ENCODE results near the gene ACRBP.

ACRBP gene

GRCh38 chr12:6650832-6651231 is 3.6 kb upstream of the ACRBP start:
- no peak for DNase-seq (ENCODE audit: extremely low read depth in 1 of 2, low read depth in 1 of 2)

GRCh38 chr12:6646276-6647082 is 753 bp downstream of the ACRBP start:
- DNase-seq (ENCODE audit: extremely low read depth in 1 of 2, low read depth in 1 of 2): no peak

- DNase-seq (ENCODE audit: extremely low read depth in 1 of 2, low read depth in 1 of 2): no peak
Observed at GRCh38 chr12:6644903-6645302, 2.3 kb downstream of the ACRBP start.

GRCh38 chr12:6644257-6644596 is 3.0 kb downstream of the ACRBP start:
- DNase-seq (ENCODE audit: extremely low read depth in 1 of 2, low read depth in 1 of 2): no peak

- DNase-seq (ENCODE audit: extremely low read depth in 1 of 2, low read depth in 1 of 2): no peak
Observed at GRCh38 chr12:6643569-6644256, 3.5 kb downstream of the ACRBP start.

GRCh38 chr12:6641131-6641530 is 6.1 kb downstream of the ACRBP start:
- no peak for DNase-seq (ENCODE audit: extremely low read depth in 1 of 2, low read depth in 1 of 2)

- DNase-seq (ENCODE audit: extremely low read depth in 1 of 2, low read depth in 1 of 2): no peak
Observed at GRCh38 chr12:6640497-6640896, 6.7 kb downstream of the ACRBP start.

- no peak for DNase-seq (ENCODE audit: extremely low read depth in 1 of 2, low read depth in 1 of 2)
Observed at GRCh38 chr12:6639151-6639801, 8.0 kb downstream of the ACRBP start.

GRCh38 chr12:6638305-6638704 is 8.9 kb downstream of the ACRBP start:
- DNase-seq (ENCODE audit: extremely low read depth in 1 of 2, low read depth in 1 of 2): no peak

GRCh38 chr12:6635856-6636531 is 11.2 kb downstream of the ACRBP start, which contains the start of gene LPAR5:
Gene LPAR5, minus strand, starts transcription at chr12:6635959. Its CDS starts 14,711 bp downstream, at chr12:6621248.
- DNase-seq (ENCODE audit: extremely low read depth in 1 of 2, low read depth in 1 of 2): no peak

GRCh38 chr12:6635375-6635855 is 11.8 kb downstream of the ACRBP start:
- DNase-seq (ENCODE audit: extremely low read depth in 1 of 2, low read depth in 1 of 2): peak; percentile 31 to 50

GRCh38 chr12:6632026-6632983 is 14.9 kb downstream of the ACRBP start:
- DNase-seq (ENCODE audit: extremely low read depth in 1 of 2, low read depth in 1 of 2): no peak

GRCh38 chr12:6631549-6631961 is 15.7 kb downstream of the ACRBP start:
- no peak for DNase-seq (ENCODE audit: extremely low read depth in 1 of 2, low read depth in 1 of 2)

GRCh38 chr12:6630736-6631135 is 16.5 kb downstream of the ACRBP start:
- DNase-seq (ENCODE audit: extremely low read depth in 1 of 2, low read depth in 1 of 2): no peak

GRCh38 chr12:6627616-6628015 is 19.6 kb downstream of the ACRBP start:
- no peak for DNase-seq (ENCODE audit: extremely low read depth in 1 of 2, low read depth in 1 of 2)

- no peak for DNase-seq (ENCODE audit: extremely low read depth in 1 of 2, low read depth in 1 of 2)
Observed at GRCh38 chr12:6626654-6627283, 20.5 kb downstream of the ACRBP start.

- no peak for DNase-seq (ENCODE audit: extremely low read depth in 1 of 2, low read depth in 1 of 2)
Observed at GRCh38 chr12:6620885-6621274, 26.4 kb downstream of the ACRBP start.

- no peak for DNase-seq (ENCODE audit: extremely low read depth in 1 of 2, low read depth in 1 of 2)
Observed at GRCh38 chr12:6620137-6620884, 26.9 kb downstream of the ACRBP start.
